ENCODE results near the gene MBNL1.

- TF ChIP-seq CTCF (IDR thresholded peaks at IDR 0.05; ENCODE audit: extremely low read depth in 1 of 2, insufficient read depth in 1 of 2, low read depth in 1 of 2, low read length in 2 of 2) (no peak), POLR2A (IDR thresholded peaks at IDR 0.05; ENCODE audit: low read depth, low read length) (no peak), POLR2AphosphoS5 (IDR thresholded peaks at IDR 0.05; ENCODE audit: insufficient read depth, low read depth, low read length) (no peak), EZH2 (IDR thresholded peaks at IDR 0.05; ENCODE audit: borderline replicate concordance, low read depth, low read length, severe bottlenecking) (no peak), FOS (IDR thresholded peaks at IDR 0.05; ENCODE audit: borderline replicate concordance, insufficient read depth, low read length) (no peak), JUN (IDR thresholded peaks at IDR 0.05; ENCODE audit: borderline replicate concordance, insufficient read depth, insufficient read length, low read depth) (no peak)
- TF ChIP-seq, protein P1, sequence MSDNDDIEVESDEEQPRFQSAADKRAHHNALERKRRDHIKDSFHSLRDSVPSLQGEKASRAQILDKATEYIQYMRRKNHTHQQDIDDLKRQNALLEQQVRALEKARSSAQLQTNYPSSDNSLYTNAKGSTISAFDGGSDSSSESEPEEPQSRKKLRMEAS (IDR thresholded peaks at IDR 0.05; ENCODE audit: insufficient read depth, insufficient read length), result no peak
These were observed 43.5 kb upstream of the MBNL1 start for GRCh38 chr3:152225201-152225600.
